ENCODE measurements around the gene POGLUT3.

POGLUT3 gene

GRCh38 chr11:108498816-108499408 lies 728 bp upstream of the POGLUT3 start:
- no peak for DNase-seq

DNA sequence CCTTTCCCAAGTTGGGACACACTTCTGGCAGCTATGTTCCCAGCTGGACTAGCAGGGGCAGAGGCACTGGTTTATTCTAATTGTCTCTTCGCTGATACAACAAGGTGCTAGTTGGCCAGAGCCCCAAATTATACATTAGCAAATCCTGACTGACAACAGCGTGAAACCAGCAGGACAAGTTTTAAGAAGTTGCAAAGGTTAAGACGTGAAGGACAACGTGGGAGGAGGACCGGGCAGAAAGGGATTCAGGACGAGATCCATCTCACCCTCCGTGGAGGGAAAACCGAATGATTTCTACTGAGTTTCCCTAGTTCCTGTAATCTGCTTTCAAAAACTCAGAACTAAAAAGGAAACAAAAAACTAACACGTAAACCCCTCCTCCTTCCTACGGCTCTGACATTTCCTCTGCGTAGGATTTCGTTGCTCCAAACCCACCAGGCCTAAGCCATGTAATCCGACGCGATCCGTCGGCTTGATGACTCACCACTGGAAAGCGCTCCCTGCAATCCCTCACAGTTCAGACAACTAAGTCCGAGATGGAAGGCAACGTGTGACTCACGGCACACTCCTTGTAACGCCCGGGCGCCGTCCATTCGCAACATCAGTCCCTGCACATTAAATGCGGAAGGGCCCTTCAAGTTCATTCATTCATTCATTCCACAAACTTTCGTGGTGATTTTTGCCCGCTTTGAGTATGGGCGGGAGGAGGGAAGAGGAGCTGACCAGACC lies 703 bp downstream of the POGLUT3 start:
- DNase-seq, result peak; percentile 68

- DNase-seq, result no peak
Observed at GRCh38 chr11:108496643-108497256, 1.4 kb downstream of the POGLUT3 start.

DNA sequence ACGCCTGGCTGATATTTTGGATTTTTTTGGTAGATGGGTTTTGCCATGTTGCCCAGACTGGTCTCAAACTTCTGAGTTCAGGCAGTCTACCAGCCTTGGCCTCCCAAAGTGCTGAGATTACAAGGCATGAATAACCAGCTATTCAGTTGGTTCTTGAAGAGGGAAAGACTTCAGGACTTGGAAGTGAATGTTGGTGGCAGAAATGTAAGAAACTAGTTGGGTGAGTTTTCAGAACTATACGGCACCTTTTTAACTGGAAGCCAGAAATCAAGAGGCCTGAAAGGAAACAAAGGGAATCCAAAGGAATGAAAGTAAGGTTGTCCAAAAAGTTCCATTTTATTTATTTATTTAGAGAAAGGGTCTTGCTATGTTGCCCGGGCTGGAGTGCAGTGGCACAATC lies 2.9 kb downstream of the POGLUT3 start:
- no peak for DNase-seq

GRCh38 chr11:108494182-108494581 lies 4.0 kb downstream of the POGLUT3 start:
- no peak for DNase-seq

GRCh38 chr11:108491936-108492335 lies 6.2 kb downstream of the POGLUT3 start:
- no peak for DNase-seq

DNA sequence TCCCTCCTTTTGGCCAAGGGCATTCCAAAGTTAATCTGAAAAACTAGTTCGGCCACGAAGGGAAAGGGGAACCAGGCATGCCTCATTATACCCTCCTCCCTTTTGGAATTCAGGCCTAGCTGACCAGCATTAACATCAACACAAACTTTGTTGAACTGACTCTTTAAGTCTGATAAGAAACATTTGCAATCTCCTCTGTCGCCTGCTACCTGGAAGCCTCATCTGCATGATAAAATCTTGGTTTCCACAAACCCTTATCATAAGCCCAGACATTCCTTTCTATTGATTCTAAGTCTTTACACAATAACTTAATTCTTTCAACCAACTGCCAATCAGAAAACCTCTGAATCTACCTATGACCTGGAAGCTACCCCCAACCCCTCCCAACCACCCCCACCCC lies 11.4 kb downstream of the POGLUT3 start:
- DNase-seq, result no peak

- no peak for DNase-seq
Observed at GRCh38 chr11:108486331-108486730, 11.9 kb downstream of the POGLUT3 start.

DNA sequence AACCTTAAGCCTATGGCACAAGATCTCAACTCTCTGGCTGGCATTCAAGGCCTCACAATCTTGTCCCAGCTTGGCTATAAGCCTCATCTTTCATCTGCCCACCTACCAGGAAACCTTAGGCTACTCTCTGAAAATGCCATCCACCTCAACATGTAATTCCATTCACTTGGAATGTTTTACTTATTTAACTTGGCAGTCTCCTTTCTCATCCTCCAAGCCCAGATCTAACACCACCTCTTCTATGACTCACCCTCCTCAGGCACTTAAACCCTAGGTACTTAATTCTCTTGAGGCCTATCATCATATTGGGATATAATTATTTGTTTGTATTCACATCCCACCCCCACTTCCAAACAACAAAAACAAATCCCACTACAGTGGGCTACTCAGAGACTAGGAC lies 15.0 kb downstream of the POGLUT3 start:
- no peak for DNase-seq

DNA sequence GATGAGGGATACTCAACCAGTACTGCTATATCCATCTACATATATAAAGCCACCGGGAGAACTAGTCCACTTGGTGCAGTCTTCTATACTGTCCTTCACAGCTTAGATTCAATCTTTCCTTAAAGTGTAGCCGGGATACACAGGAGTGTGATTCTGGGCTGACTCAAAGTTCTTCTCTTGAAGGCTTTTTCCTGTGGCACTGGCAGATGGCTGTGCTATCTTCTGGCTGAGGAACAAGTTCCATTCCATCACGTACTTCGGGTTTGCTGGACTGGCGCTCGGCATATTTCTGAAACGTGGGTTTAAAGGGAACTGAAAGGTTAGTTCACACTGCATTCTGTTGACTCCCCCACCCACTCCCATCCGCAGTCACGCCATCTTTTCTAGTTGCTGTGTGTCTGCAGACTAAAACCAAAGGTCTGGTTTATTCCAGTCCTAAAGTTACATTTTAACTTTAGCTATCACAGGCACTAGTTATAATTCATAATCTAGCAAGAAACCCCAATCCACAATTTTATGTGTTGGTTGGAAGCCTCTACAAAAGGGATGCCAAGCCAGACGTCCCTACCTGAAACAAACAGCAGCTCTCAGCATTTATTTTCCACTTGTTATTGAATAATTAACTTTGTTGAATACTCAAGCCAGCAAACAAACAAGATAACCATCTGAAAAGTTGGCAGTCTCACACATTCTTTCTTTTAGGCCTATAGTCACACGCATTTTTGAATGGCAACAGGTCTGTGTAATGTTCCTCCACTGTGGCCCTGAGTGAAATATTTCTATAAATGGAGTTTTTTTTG lies 23.3 kb downstream of the POGLUT3 start:
- DNase-seq, result no peak

GRCh38 chr11:108472681-108473080 lies 25.5 kb downstream of the POGLUT3 start:
- DNase-seq, result no peak

- DNase-seq, result no peak
Observed at GRCh38 chr11:108468478-108468864, 29.7 kb downstream of the POGLUT3 start.

DNA sequence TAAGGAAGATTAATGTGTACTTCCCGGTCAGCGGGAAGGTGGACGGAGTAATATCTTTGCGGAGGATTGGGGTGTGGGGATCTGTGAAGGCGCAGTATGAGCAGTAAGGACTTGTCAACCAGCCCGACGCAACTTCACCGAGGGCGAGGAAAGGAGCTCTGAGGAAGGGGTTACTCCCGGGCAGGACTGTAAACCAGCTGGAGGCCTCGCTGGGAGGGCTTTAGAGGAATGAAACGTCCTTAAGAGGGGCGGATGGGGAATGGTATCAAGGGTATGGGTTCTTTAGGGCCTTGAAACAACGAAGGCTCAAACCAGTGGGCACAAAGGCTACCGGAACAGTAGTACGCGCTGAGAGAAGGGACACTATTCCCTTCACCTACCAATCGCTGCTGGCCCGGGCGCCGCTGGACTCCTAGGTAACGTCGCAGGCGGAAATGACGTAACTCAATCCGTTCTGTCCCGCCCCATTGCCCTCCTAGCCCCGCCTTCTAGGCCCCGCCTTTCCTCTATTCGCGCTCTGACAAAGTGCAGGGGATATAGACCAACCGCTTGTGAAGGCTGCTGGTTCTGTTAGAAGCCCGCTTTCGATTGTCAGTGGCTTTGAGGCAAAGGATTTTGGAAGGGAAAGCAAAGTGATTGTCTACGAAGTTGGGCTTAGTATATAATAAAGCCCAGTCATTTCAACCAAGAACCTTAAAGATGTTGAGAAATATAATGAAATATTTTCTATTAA lies 30.9 kb downstream of the POGLUT3 start, which contains the start of gene C11orf65:
Gene C11orf65, minus strand, starts transcription at position 439 of the 733 bp plus-strand sequence. CDS start 5,970 bp downstream, outside the sequence.
- DNase-seq, result peak; percentile 92

GRCh38 chr11:108466405-108466804 lies 31.8 kb downstream of the POGLUT3 start:
- DNase-seq, result no peak

GRCh38 chr11:108453207-108453835 lies 44.9 kb downstream of the POGLUT3 start:
- DNase-seq, result no peak
